ENCODE results near the gene IDH1.

Gene IDH1

GRCh38 chr2:208192611-208193236, 62.1 kb downstream of the IDH1 start:
- Histone ChIP-seq H3K27ac (no peak overlapping the region), H3K9me3 (no peaks in the 10 kb centered on the region), H3K4me3 (no peak overlapping the region), H3K36me3 (no peaks in the 10 kb centered on the region), H3K4me1 (no peaks in the 10 kb centered on the region), H3K27me3 (peaks cover 0 to 3% of the 10 kb centered on the region in 2 donors)
- intact Hi-C loops (cut with DNase I; ENCODE audit: low total_unique reads): no loop called here
- no peak for DNase-seq
- TF ChIP-seq CTCF (IDR thresholded peaks at IDR 0.05): no peak

- DNase-seq: no peak
- no peak for TF ChIP-seq CTCF (IDR thresholded peaks at IDR 0.05)
- no peaks in the 10 kb centered on the region for H3K9me3 ChIP-seq
- intact Hi-C loops (cut with DNase I; ENCODE audit: low total_unique reads): no loop called here
- H3K4me1 ChIP-seq: no peaks in the 10 kb centered on the region
- no peak within 1 kb of the TSS for H3K4me3 ChIP-seq
- no peak within 1 kb of the TSS for H3K27ac ChIP-seq
- H3K27me3 ChIP-seq: peaks cover 0 to 3% of the 10 kb centered on the region in 2 donors
- H3K36me3 ChIP-seq: no peaks in the 10 kb centered on the region
These were observed 64.9 kb downstream of the IDH1 start, which contains the start of gene C2orf80 for GRCh38 chr2:208189810-208190503. C2orf80 (minus strand) TSS chr2:208190030; CDS start chr2:208186986, 3,044 bp downstream.

- Histone ChIP-seq H3K4me1 (no peaks in the 10 kb centered on the region), H3K27ac (no peak overlapping the region), H3K9me3 (no peaks in the 10 kb centered on the region), H3K27me3 (peaks cover 0 to 3% of the 10 kb centered on the region in 2 donors), H3K36me3 (no peaks in the 10 kb centered on the region), H3K4me3 (no peak overlapping the region)
- no peak for DNase-seq
- intact Hi-C loops (cut with DNase I; ENCODE audit: low total_unique reads): no loop called here
- TF ChIP-seq CTCF (IDR thresholded peaks at IDR 0.05): no peak
These were observed 65.6 kb downstream of the IDH1 start for GRCh38 chr2:208189069-208189809.

GRCh38 chr2:208186893-208187292, 68.0 kb downstream of the IDH1 start:
- H3K4me1 ChIP-seq: no peaks in the 10 kb centered on the region
- DNase-seq: no peak
- H3K36me3 ChIP-seq: no peaks in the 10 kb centered on the region
- no peak overlapping the region for H3K4me3 ChIP-seq
- TF ChIP-seq CTCF (IDR thresholded peaks at IDR 0.05): no peak
- intact Hi-C loops (cut with DNase I; ENCODE audit: low total_unique reads): no loop called here
- H3K27ac ChIP-seq: no peak overlapping the region
- H3K9me3 ChIP-seq: no peaks in the 10 kb centered on the region
- peaks cover 0 to 3% of the 10 kb centered on the region in 2 donors for H3K27me3 ChIP-seq

- TF ChIP-seq CTCF (IDR thresholded peaks at IDR 0.05): no peak
- no peaks in the 10 kb centered on the region for H3K36me3 ChIP-seq
- intact Hi-C loops (cut with DNase I; ENCODE audit: low total_unique reads): no loop called here
- no peaks in the 10 kb centered on the region for H3K9me3 ChIP-seq
- peaks cover 0 to 3% of the 10 kb centered on the region in 2 donors for H3K27me3 ChIP-seq
- no peak overlapping the region for H3K4me3 ChIP-seq
- no peaks in the 10 kb centered on the region for H3K4me1 ChIP-seq
- no peak overlapping the region for H3K27ac ChIP-seq
- no peak for DNase-seq
These were observed 68.4 kb downstream of the IDH1 start for GRCh38 chr2:208186465-208186864.

Measured in tibial artery (tissue), 4 donors.